Hematopoietic multipotent progenitor cell treated with erythropoietin and hydrocortisone succinate and interleukin-3 and kit ligand, for 6 days (in vitro differentiated cells): ENCODE measurements around the gene MRFAP1L1.
A peak's percentile ranks its signal among the peaks of the same experiment; 100 is the strongest.
"Not testable (repeated sequence)": the region's sequence is repeated elsewhere in the genome, so short reads cannot be mapped to it uniquely, and the experiment has no call there.

Experiments used
- DNase-seq: peaks from one replicate; pipeline ENCODE4 v3.0.0-alpha.2; 2015

MRFAP1L1 gene

GRCh38 chr4:6733358-6734164, 23.9 kb upstream of the MRFAP1L1 start:
- DNase-seq: no peak

GRCh38 chr4:6732441-6733357, 23.0 kb upstream of the MRFAP1L1 start:
- peak; percentile 86 for DNase-seq

GRCh38 chr4:6731780-6732179, 22.1 kb upstream of the MRFAP1L1 start:
- no peak for DNase-seq

GRCh38 chr4:6731318-6731675, 21.6 kb upstream of the MRFAP1L1 start:
- DNase-seq: no peak

- DNase-seq: peak; percentile 98
Measured at GRCh38 chr4:6730603-6731317, 21.1 kb upstream of the MRFAP1L1 start.

GRCh38 chr4:6728320-6729029, 18.8 kb upstream of the MRFAP1L1 start:
- DNase-seq: no peak

GRCh38 chr4:6727943-6728250, 18.2 kb upstream of the MRFAP1L1 start:
- no peak for DNase-seq

GRCh38 chr4:6727081-6727942, 17.6 kb upstream of the MRFAP1L1 start:
- no peak for DNase-seq

- DNase-seq: not testable (repeated sequence)
Measured at GRCh38 chr4:6725427-6725961, 15.8 kb upstream of the MRFAP1L1 start.

- DNase-seq: no peak
Measured at GRCh38 chr4:6724421-6725111, 14.9 kb upstream of the MRFAP1L1 start.

- DNase-seq: no peak
Measured at GRCh38 chr4:6723851-6724250, 14.2 kb upstream of the MRFAP1L1 start.

GRCh38 chr4:6722891-6723290, 13.2 kb upstream of the MRFAP1L1 start:
- DNase-seq: no peak

GRCh38 chr4:6721121-6721520, 11.5 kb upstream of the MRFAP1L1 start:
- DNase-seq: no peak

GRCh38 chr4:6720202-6720699, 10.6 kb upstream of the MRFAP1L1 start:
- peak; percentile 89 for DNase-seq

GRCh38 chr4:6719611-6720179, 10.0 kb upstream of the MRFAP1L1 start:
- DNase-seq: no peak

- DNase-seq: no peak
Measured at GRCh38 chr4:6718932-6719610, 9.4 kb upstream of the MRFAP1L1 start.

- DNase-seq: peak; percentile 41
Measured at GRCh38 chr4:6716958-6717655, 7.4 kb upstream of the MRFAP1L1 start.

GRCh38 chr4:6716018-6716911, 6.6 kb upstream of the MRFAP1L1 start, which contains the start of gene BLOC1S4:
Gene BLOC1S4, plus strand, starts transcription at chr4:6716174. Its CDS starts 36 bp downstream, at chr4:6716210.
- DNase-seq: peak; percentile 94
